ENCODE data around the gene DSC1.

DSC1 gene

DNA sequence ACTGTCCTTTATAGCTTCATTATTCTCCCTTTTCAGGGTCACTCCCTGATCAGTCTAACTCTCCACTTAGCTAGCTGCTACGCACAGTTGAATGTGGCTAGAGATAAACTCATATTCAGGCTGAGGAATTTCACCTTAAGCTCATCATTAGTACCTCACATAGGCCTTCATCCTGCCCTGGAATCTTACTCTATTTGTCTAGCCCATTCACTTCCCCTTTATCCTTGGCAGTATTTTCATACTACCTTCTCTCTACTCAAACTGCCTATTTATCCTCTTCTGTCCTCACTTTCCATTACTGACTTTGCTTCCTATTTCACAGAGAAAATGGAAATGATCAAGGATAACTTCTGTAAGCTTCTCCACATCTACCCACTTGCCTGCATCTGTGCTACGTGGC lies 49.9 kb downstream of the DSC1 start:
- FAIRE-seq (no peak), DNase-seq (ENCODE audit: insufficient read length, low spot score) (no peak)

DNA sequence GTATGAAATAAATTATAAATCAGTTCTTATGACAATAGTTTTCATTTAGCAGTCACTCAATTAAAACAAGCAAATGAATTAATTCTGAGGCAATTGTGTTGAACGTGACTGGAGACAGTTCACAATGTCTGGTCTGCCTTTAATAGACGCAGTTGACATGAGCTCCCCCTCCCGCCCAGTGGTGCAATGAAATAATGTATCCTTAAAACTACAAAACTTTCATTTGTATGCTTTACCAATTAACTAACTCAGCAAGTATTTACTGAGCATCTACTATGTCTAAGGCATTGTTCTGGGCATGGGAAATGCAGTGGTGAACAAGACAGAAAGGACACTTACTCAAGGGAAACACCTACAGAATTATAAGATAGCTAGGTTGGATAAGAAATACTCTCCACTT lies 56.9 kb downstream of the DSC1 start:
- FAIRE-seq (no peak), DNase-seq (ENCODE audit: insufficient read length, low spot score) (no peak)

DNA sequence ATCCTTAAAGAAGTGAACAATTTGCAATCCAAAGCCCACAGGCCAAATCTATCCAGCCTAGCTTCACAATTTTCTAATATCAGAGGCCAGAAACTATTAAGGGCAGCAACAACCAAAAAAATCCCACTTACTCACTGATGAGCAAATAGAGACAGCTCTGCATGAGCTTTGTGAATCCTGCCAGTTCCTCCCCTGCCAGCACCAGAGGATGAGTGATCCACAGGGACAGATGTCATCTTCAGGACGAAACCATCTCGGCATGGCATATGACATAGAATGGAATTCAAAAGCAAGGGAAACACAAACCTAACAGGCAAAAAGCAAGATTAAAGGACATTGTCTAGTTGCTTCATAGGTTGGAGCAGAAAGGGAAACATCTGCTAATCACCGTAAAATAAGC lies 58.2 kb downstream of the DSC1 start:
- FAIRE-seq = no peak
- no peak for DNase-seq (ENCODE audit: insufficient read length, low spot score)

DNA sequence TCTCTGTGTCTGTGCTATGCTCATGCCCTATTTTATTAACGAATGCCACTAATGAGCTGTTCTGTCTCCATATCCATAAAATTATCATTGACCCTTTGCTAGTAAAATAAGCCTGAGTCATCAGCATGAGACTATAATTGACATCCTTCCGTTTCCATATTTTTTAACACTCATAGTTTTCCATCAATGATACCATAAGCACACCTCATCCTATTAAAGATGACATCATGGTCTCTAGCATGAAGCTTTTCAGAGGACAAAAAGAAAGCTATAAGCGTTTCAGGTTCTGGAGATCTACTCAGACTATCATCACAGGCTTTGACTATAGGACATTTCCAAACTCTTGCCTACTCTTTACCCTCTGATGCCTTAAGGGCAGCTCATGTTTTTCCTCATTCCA lies 59.2 kb downstream of the DSC1 start:
- FAIRE-seq = no peak
- no peak for DNase-seq (ENCODE audit: insufficient read length, low spot score)

DNA sequence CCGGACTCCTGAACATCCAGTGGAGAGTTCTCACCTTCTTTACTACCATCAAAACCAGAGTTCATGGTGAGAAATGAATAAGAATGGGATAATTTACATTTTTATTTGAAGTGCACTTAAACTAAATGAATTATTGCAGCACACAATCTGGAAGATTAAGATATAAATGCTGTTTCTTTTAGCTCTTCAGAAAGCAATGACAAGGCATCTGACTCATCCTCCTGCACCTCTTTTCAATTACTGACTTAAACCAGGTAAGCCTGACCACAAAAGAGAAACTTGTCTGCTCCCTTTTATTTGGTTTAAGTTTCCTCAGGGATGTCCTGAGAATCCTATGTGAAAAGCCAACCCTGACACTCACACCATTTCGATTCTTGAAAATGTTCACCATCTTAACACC lies 59.7 kb downstream of the DSC1 start:
- no peak for FAIRE-seq
- no peak for DNase-seq (ENCODE audit: insufficient read length, low spot score)

DNA sequence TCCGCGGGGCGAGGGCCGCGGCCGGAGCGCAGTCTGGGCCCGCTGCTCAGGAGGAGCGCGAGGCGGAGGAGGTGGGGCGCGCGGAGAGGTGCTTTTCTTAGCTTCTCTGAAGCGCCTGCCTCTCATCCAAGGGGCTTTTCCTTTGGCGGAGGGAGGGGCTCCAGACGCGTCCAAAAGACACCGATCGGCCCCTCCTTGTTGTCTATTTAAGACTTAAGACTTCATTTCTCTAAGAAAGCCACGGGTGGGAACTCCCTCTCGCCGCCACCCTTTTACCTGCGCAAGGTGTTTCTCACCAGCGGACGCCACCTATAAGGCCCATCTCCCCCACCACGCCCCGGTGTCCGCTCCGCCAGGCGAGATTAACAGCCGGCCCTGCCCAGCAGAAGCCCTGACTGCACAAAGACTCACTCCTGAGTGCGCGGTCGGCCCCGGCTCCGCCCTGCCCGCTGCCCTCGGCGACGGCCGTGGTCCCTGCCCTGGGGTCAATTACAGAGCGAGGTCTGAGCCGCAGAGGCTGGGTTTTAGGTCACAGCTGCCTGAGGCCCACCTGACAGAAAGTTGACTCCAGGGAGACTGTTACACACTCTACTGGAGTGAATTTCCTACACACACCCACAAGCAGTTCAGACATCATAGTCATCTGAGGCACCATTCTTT lies 60.5 kb downstream of the DSC1 start, which contains the start of gene DSC2:
TSS of gene DSC2 (minus strand) at position 397 of the 660 bp plus-strand sequence. CDS start 450 bp downstream, outside the sequence.
- FAIRE-seq (no peak), DNase-seq (ENCODE audit: insufficient read length, low spot score) (no peak)

DNA sequence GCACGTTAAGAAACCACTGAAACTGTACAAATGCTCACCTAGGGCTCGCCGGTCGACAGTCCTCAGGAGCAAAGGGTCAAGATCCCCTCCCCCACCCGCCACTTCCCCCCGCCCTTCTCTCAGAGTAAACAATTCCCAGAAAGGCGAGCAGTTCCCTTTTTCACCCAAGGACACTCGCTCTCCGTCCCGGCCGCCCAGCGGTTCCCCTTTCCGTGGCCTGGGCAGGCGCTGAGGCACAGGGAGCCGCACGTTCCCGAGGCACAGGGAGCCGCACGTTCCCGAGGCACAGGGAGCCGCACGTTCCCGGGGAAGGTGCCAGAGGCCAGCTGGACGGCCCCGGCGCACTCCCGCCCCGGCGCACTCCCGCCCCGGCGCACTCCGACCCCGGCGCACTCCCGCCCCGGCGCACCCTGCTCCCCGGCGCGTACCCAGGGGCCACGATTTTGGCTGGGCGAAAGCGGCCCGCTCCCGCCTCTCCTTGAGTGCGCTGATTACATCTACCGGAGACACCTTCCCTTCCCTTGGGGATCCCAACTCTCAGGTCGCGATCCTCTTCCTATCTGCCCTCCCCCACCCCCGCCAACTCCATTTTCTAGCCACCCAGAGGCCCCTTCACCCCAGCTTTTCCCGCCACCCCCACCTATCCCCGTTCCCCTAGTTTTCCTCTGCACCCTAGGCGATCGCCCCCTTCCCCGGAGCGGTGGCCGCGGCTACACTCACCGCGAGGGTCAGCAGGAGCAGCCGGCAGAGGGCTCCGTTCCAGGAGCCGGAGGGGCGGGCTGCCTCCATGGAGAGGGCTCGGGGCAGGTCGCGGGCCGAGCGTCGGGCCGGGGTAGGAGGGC lies 61.3 kb downstream of the DSC1 start:
- FAIRE-seq (no peak), DNase-seq (ENCODE audit: insufficient read length, low spot score) (no peak)

DNA sequence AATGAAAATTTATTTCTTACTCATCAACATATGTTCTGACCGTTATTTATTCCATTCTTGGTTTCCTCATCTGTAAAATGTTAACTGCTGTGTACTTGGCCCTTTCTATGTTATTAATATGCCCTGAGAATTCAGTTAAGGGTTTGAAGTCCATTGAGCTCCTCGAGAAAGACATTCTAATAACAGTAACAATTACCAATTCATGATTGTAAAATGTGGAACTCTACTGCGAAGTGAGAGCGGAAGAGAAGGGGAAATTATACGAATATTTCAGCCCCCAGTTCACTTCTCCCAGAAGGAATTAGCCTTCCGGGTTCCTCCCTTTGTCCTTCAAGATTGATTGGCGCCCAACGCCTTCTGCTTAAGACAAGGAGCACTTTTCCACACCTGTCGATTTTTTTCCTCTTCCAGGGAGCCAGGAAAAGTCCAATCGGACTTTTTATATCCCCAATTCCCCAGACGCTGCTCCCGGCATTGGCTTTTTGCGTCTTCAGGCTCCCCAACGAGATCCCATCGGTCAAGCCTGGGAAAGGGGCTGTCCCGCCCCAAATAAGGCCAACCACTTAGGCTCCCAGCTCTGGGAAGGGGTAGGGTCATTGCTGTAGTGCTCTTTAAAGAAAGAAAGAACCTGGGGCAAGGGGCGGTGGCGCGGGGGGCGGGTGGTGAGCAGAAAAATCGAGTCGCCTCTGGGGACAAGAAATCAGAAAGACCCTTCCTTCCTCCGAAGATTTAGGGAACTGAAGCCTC lies 62.0 kb downstream of the DSC1 start:
- DNase-seq (ENCODE audit: insufficient read length, low spot score) (no peak), FAIRE-seq (no peak)

DNA sequence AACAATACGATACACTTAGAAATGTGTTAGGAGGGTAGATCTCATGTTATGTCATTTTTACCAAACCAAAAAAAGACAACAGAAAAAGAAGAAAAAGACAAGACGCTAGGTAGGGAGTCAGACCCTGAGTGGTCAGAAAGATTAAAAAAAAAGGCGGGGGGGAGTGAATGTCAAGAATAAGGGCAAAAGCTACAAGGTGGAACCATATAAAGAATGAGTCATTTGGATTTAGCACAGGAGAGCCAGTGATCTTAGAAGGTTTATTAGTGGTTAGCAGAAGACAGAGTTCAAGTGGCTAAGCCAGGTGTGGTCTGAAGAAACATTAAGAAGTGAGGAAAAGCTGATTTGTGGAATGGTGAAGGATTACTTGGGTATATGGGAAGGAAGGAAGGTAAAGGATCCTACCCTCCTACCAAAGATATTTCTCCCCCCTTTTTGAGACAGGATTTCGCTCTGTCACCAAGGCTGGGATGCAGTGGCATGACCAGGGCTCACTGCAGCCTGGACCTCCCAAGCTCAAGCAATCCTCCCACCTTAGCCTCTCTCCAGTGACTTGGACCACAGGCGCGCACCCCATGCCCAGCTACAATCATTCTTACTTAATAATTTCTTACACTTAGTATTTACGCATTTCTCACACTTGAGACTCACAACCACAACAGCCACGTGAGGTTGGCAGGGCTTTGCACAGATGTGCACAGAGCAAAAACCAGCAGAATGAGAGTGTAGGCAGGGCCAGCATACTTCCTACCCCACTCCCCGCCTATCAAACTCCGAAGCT lies 63.0 kb downstream of the DSC1 start:
- DNase-seq (ENCODE audit: insufficient read length, low spot score) (no peak), FAIRE-seq (no peak)

DNA sequence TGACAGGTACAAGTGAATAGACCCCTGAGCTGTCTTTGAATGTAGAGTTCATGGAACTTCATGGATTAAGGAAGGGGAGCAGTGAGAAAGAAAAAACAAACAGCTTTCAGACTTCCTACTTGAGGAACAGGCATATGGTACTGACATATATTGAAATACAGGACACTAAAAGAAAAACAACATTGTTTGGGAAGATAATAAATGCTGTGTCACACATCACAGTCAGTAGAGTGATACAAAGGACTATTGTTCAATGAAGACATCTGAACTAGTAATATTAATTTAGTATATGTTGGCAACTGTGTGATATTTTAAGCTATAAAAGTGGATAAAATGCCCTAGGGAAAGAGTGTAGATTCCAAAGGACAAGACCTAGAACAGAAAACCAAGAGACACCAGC lies 63.8 kb downstream of the DSC1 start:
- DNase-seq (ENCODE audit: insufficient read length, low spot score) (no peak), FAIRE-seq (no peak)

DNA sequence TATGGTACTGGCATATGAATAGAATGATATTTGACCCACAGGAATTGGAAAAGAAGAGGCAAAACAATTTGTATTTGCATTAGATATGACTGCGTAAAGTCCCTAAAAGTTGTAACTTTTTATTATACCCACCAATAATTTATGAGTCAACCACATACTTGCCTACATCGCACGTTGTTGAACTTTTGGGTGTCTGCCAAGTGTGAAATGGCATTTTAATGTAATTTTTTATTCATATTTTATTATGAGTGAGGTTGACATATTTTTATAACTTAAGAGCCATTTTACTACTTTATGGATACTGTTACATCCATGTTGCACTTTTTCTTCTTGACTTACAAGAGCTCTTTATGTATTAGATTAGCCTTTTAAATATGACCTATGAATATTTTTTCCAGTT lies 65.0 kb downstream of the DSC1 start:
- DNase-seq (ENCODE audit: insufficient read length, low spot score) (no peak), FAIRE-seq (no peak)

DNA sequence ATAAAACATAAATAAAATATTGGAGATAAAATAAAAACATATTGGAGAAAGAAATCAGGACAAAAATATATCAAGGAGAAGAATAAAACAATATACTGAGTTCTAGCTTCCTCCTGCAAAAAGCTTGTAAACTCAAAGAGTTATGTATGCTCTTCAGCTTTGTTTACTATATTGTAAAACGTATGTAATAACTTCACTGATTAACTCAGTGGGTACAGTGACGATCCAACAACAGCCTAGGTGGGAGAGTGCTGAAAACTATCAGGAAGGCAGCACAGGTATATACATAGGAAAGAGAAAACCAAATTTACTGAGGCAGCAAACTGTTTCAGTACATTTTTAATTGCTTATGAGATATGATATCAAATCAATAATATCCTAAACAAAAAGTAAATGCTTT lies 68.8 kb downstream of the DSC1 start:
- DNase-seq (ENCODE audit: insufficient read length, low spot score) (no peak), FAIRE-seq (no peak)

DNA sequence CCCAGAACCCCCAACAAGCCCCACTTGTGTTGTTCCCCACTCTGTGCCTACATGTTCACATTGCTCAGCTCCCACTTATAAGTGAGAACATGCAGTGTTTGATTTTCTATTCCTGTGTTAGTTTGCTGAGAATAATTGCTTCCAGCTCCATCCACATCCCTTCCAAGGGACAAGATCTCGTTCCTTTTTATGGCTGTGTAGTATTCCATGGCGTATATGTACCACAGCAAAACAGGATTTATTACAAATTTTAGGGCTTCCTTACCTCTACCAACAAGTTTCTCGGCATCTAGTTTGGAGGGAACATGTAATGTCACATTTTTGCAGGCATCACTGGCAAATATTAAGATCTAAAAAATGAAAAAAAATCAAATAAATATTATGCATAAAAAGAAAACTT lies 69.4 kb downstream of the DSC1 start:
- no peak for FAIRE-seq
- no peak for DNase-seq (ENCODE audit: insufficient read length, low spot score)

DNA sequence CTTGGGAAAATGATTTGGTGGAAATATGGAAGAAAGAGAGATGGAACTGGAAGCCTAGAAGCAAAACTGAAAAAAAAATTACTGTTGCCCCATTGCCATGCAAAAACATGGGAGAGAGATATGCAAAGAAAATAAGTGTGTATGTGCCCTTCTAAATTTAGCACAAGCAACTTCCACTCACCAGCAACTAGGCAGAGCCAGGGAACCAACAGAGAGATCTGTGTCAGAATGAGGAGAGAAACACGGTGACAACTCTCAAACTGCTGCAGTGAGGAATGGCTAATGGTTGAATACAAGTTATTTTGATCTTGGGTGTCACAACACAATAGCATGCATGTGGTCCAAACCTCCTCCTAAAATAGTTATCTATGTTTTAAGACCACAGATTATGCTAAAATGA lies 71.3 kb downstream of the DSC1 start:
- FAIRE-seq = no peak
- no peak for DNase-seq (ENCODE audit: insufficient read length, low spot score)

DNA sequence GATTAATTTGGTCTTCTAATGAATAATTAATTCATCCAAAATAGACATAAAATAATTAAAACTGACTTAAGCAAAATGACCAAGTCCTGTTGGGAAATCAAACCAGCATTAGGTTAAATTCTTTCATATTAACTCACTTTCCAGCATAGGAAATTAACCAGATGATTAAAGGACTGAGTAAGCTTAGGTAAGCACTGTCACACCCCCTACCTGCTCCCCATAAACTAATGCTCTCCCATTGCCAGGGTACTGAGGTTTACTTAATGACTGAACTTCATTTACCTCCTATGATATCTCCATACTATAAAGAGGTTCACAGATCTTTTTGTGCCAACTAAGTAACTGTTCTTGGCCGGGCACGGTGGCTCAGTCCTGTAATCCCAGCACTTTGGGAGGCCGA lies 74.1 kb downstream of the DSC1 start:
- no peak for DNase-seq (ENCODE audit: insufficient read length, low spot score)
- FAIRE-seq = no peak

DNA sequence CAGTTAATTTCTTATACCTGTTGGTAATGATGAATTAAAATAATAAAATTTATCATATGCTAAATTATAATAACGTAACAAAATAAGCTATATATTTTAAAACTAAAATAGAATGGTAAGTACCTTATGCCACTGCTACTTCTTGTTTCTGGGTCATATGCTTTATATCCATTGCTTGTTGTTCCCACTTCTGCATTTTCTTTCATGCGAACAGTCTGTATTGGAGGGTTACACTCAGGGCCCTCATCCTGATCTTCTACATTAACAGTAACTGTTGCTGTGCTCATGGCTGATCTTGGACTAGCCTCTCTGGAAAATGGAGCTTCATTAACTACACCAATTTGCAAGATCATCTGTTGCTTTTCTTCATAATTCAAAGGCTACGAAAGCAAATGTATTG lies 82.7 kb downstream of the DSC1 start:
- DNase-seq (ENCODE audit: insufficient read length, low spot score) (no peak), FAIRE-seq (no peak)
